Vagina (tissue), 2 donors: Measurements from ENCODE around the gene EHMT1. TPM values are rescaled to one million over a fixed set of nuclear protein-coding genes. Genes with fewer than 3 reads are reported as not detected.

Source experiments
- DNase-seq, 2 donors: peaks; one replicate each; pipeline ENCODE4 v3.0.0-alpha.2; 2017; ENCODE audit errors: extremely low spot score in 2 of 2
- H3K27ac ChIP-seq: fragments of 200-600 bp; sonication (generic); one replicate; pipeline ENCODE4 v1.5.1; 2019
- H3K27me3 ChIP-seq: fragments of 200-600 bp; sonication (generic); one replicate; pipeline ENCODE4 v1.5.1; 2019
- H3K36me3 ChIP-seq, 2 donors: fragments of 200-600 bp; sonication (generic); one replicate each; pipeline ENCODE4 v1.5.1; 2017 to 2019
- H3K4me1 ChIP-seq: fragments of 200-600 bp; sonication (generic); one replicate; pipeline ENCODE4 v1.5.1; 2019
- H3K4me3 ChIP-seq, 2 donors: fragments of 200-600 bp; sonication (generic); 1 replicate in 1 of 2; 2 replicates in 1 of 2; pipeline ENCODE4 v1.5.1; 2016 to 2019
- H3K9me3 ChIP-seq: fragments of 200-600 bp; sonication (generic); one replicate; pipeline ENCODE4 v1.5.1; 2019
- POLR2A ChIP-seq, 2 donors: fragments of 450-650 bp; IDR thresholded peaks; one replicate each; pipeline ENCODE4 v1.6.1; 2017; ENCODE audit warnings: antibody characterized with exemption in 2 of 2, mild to moderate bottlenecking in 2 of 2, moderate library complexity in 2 of 2
- POLR2AphosphoS5 ChIP-seq, 2 donors: sonication (generic); formaldehyde crosslinking; IDR thresholded peaks; one replicate each; pipeline ENCODE4 v1.9.0; 2017; ENCODE audit warnings: antibody characterized with exemption in 2 of 2, mild to moderate bottlenecking in 2 of 2, low read depth in 1 of 2; ENCODE audit not compliant: insufficient read depth in 1 of 2
- intact Hi-C: fragments of 100-400 bp; cut with DNase I; formaldehyde crosslinking; loops from one replicate; pipeline ENCODE4 v1.15.1; 2023
- total RNA-seq: library from RNA; depleted of rRNA; stranded (reverse); fragments of >200 nt; gene quantifications from one replicate; pipeline ENCODE4 v1.2.3, GENCODE V29; 2016
- TF ChIP-seq, protein P1 (sequence below), 3 experiments: fragments of 450-650 bp in 2 of 3; fragments of 200-600 bp in 1 of 3; sonication (generic) in 1 of 3; IDR thresholded peaks; one replicate each; pipeline ENCODE4 v1.5.1; 2017 to 2019; ENCODE audit warnings: antibody characterized with exemption in 3 of 3, mild to moderate bottlenecking in 2 of 3, moderate library complexity in 2 of 3

EHMT1 gene
- total RNA-seq, 1 donor from 2014 or later: 65.8 TPM

DNA sequence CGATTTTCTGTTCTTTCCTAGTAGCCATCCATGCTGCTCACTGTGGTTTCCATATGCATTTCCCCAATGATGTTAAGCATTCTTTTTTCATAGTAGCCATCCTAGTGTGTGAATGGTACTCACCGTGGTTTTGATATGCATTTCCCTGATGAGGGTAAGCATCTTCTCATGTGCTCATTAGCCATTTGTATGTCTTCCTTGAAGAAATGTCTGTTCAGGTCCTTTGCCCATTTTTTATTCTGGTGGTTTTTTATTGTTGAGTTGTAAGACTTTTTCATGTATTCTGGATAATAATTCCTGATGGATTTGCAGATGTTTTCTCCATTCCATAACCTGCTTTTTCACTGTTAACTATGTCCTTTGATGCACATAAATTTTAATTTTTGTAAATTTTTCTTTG lies 108.0 kb downstream of the EHMT1 start:
- intact Hi-C loops: no loop called here
- no peak overlapping the region for H3K4me3 ChIP-seq
- H3K27ac ChIP-seq: no peak overlapping the region
- peaks cover 0 to 10% of the 10 kb centered on the region in 2 donors for H3K36me3 ChIP-seq
- no peak for TF ChIP-seq POLR2A (IDR thresholded peaks at IDR 0.05)
- TF ChIP-seq, protein P1, sequence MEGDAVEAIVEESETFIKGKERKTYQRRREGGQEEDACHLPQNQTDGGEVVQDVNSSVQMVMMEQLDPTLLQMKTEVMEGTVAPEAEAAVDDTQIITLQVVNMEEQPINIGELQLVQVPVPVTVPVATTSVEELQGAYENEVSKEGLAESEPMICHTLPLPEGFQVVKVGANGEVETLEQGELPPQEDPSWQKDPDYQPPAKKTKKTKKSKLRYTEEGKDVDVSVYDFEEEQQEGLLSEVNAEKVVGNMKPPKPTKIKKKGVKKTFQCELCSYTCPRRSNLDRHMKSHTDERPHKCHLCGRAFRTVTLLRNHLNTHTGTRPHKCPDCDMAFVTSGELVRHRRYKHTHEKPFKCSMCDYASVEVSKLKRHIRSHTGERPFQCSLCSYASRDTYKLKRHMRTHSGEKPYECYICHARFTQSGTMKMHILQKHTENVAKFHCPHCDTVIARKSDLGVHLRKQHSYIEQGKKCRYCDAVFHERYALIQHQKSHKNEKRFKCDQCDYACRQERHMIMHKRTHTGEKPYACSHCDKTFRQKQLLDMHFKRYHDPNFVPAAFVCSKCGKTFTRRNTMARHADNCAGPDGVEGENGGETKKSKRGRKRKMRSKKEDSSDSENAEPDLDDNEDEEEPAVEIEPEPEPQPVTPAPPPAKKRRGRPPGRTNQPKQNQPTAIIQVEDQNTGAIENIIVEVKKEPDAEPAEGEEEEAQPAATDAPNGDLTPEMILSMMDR (IDR thresholded peaks at IDR 0.05): no peak
- no peak for TF ChIP-seq POLR2AphosphoS5 (IDR thresholded peaks at IDR 0.05; ENCODE audit: insufficient read depth in 1 of 2, low read depth in 1 of 2)
- no peak for DNase-seq
- no peaks in the 10 kb centered on the region for H3K27me3 ChIP-seq
- H3K4me1 ChIP-seq: peaks cover 15% of the 10 kb centered on the region
- no peaks in the 10 kb centered on the region for H3K9me3 ChIP-seq

DNA sequence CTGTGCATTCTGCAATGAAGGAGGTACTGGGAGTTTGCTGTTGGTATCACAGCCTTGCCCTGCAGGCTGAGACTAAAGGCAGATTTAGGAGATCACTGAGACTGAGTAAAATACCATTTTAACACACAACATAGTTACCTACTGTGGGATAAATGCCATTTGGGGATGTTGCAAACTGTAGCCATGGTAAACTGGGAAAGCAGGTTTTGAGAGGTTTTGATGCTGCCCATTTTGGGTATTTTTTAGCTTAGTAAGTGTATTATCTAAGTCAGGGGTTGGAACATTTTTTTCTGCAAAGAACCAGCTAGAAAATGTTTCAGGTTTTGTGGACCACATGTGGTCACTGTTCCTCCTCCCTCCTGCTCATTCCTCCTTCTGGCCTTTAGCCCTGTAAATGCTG lies 108.9 kb downstream of the EHMT1 start:
- no peak overlapping the region for H3K4me3 ChIP-seq

DNA sequence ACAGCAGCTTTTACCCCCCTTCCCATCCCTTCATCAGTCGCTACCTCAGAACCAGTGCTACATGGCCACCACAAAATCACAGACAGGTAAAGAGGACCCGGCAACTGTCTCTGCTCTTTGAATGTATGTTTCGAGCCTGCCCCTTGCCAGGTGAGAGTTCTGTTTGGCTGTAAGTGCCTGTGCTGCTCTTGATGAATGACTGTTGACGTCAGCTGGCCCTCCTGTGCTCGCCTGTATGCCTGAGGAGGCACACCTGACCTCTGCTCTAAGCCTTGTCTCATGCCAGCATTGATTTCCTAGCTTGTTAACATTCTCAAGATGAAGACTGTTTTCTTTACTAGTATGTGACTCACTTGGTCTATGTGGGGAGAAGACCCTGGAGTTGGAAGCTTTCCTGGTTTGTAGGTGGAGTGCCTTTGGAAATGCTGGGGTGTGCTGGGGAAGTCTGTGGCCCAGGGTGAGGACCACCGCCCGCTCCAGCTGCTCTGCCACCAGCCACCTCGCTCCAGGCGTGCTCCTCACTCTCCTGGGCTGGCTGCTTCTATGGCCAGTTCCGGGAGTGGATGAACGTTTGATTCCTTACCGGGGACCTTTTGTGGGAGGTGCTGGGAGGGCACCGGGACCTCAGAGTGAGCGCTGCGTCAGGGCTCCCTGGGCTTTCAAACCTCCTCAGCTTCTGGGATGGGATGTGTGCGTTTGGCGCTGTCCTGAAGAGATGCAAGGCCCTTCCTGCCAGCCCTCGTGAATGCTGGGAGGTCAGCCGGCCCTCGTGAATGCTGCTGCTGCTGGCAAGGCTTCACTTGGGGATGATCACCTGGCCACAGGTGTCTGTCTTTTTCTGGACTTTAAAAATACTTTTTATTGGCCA lies 109.9 kb downstream of the EHMT1 start:
- intact Hi-C loops: no loop called here
- H3K36me3 ChIP-seq: peaks cover 0 to 13% of the 10 kb centered on the region in 2 donors
- H3K9me3 ChIP-seq: no peaks in the 10 kb centered on the region
- H3K27me3 ChIP-seq: no peaks in the 10 kb centered on the region
- no peak for DNase-seq
- H3K4me1 ChIP-seq: peaks cover 8% of the 10 kb centered on the region
- H3K4me3 ChIP-seq: no peak overlapping the region
- TF ChIP-seq POLR2A (IDR thresholded peaks at IDR 0.05) (no peak), POLR2AphosphoS5 (IDR thresholded peaks at IDR 0.05; ENCODE audit: insufficient read depth in 1 of 2, low read depth in 1 of 2) (no peak)
- TF ChIP-seq, protein P1 (IDR thresholded peaks at IDR 0.05): no peak
- H3K27ac ChIP-seq: no peak overlapping the region

More for the DNA sequence above, 108.9 kb downstream of the EHMT1 start:
- Histone ChIP-seq H3K36me3 (peaks cover 0 to 10% of the 10 kb centered on the region in 2 donors), H3K9me3 (no peaks in the 10 kb centered on the region), H3K27ac (no peak overlapping the region), H3K27me3 (no peaks in the 10 kb centered on the region), H3K4me1 (peaks cover 10% of the 10 kb centered on the region)
- intact Hi-C loops: no loop called here
- no peak for DNase-seq
- TF ChIP-seq, protein P1 (IDR thresholded peaks at IDR 0.05): no peak
- TF ChIP-seq POLR2AphosphoS5 (IDR thresholded peaks at IDR 0.05; ENCODE audit: insufficient read depth in 1 of 2, low read depth in 1 of 2): no peak
- no peak for TF ChIP-seq POLR2A (IDR thresholded peaks at IDR 0.05)

DNA sequence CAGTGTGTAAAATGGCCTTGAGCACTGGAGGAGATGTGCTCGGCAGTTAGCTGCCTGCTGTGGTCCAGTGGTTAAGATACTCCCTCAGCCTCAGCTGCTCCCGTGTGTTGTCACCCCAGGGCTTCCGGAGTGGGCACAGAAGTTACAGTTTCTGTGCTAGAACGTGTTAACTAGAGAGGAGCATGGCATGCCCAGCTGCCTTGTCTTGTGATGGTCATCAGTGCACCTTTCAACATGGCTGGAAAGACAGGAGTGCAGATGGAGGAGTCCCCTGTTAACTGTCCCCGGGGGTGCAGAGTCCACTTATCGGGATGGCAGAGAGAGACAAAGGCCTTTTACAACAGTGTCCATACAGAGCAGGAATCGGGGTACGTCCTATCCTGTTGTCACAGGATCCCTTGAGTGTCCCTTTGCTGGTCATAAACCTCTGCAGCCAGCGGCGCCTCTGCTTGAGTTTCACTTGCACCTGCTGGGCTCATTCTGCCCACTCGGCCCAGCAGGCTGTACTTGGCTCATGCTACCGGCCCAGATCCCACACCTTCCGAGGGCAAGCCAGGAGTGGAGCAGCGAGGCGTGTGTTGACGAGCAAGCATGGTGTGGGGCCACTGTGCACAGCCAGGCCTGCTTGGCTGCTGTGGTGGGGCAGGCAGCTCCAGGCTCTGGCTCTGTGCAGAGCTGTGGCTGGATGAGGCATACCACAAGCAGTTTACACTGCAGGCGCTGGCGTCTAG lies 112.6 kb downstream of the EHMT1 start:
- H3K36me3 ChIP-seq: peaks cover 0 to 17% of the 10 kb centered on the region in 2 donors
- no peaks in the 10 kb centered on the region for H3K9me3 ChIP-seq
- DNase-seq: no peak
- intact Hi-C loops: no loop called here
- no peak overlapping the region for H3K4me3 ChIP-seq
- TF ChIP-seq POLR2AphosphoS5 (IDR thresholded peaks at IDR 0.05; ENCODE audit: insufficient read depth in 1 of 2, low read depth in 1 of 2) (no peak), POLR2A (IDR thresholded peaks at IDR 0.05) (no peak)
- TF ChIP-seq, protein P1 (IDR thresholded peaks at IDR 0.05): no peak
- H3K4me1 ChIP-seq: no peaks in the 10 kb centered on the region
- H3K27me3 ChIP-seq: no peaks in the 10 kb centered on the region
- H3K27ac ChIP-seq: no peak overlapping the region
